Thymus (tissue), 11 donors: ENCODE results near the gene FBLN5. TPM values are rescaled to one million over a fixed set of nuclear protein-coding genes. Genes with fewer than 3 reads are reported as not detected.

Source experiments
- DNase-seq, 9 donors: peaks; one replicate each; pipeline ENCODE4 v3.0.0-alpha.2; 2013; ENCODE audit warnings: low spot score in 9 of 9, low read depth in 6 of 9, missing footprints in 1 of 9
- H3K27ac ChIP-seq, 2 donors: one replicate each; pipeline ENCODE4 v1.5.1; 2013; ENCODE audit warnings: control low read depth in 1 of 2, low read depth in 1 of 2, low read length in 1 of 2, mild to moderate bottlenecking in 1 of 2, moderate library complexity in 1 of 2
- H3K27me3 ChIP-seq, 2 donors: one replicate each; pipeline ENCODE4 v1.5.1; 2013; ENCODE audit warnings: low read length in 1 of 2; ENCODE audit not compliant: control insufficient read depth in 2 of 2, insufficient read depth in 1 of 2
- H3K36me3 ChIP-seq, 2 donors: one replicate each; pipeline ENCODE4 v1.5.1; 2013; ENCODE audit warnings: low read length in 1 of 2, mild to moderate bottlenecking in 1 of 2, moderate library complexity in 1 of 2; ENCODE audit not compliant: control insufficient read depth in 2 of 2, insufficient read depth in 2 of 2
- H3K4me1 ChIP-seq, 2 donors: one replicate each; pipeline ENCODE4 v1.5.1; 2013; ENCODE audit warnings: low read length in 2 of 2; ENCODE audit not compliant: control insufficient read depth in 2 of 2, insufficient read depth in 2 of 2
- H3K4me3 ChIP-seq, 2 donors: one replicate each; pipeline ENCODE4 v1.5.1; 2013; ENCODE audit warnings: low read length in 2 of 2, control low read depth in 1 of 2, mild to moderate bottlenecking in 1 of 2
- H3K9me3 ChIP-seq, 2 donors: one replicate each; pipeline ENCODE4 v1.5.1; 2013; ENCODE audit warnings: low read length in 1 of 2, mild to moderate bottlenecking in 1 of 2; ENCODE audit not compliant: control insufficient read depth in 2 of 2, insufficient read depth in 1 of 2
- WGBS: extraction: QIAGEN DNeasy Blood & Tissue Kit; methylation state at CpG from one replicate; pipeline ENCODE4 v1.1.7; 2013; 5-methylcytosine and 5-hydroxymethylcytosine counted together
- polyA plus RNA-seq: library from polyadenylated mRNA; stranded (reverse); fragments of 200-250 nt; gene quantifications from one replicate; pipeline ENCODE4 v1.2.3, GENCODE V29; 2013
- total RNA-seq: library from RNA; stranded (reverse); fragments of 120-200 nt; gene quantifications from one replicate; pipeline ENCODE4 v1.2.4, GENCODE V29; 2013
- donor health status: healthy.

Gene FBLN5
- total and polyA plus RNA-seq, 2 donors, result 32.2 to 61.3 TPM

- WGBS, result 98% methylated on average over 4 of the region's 4 CpGs
- peaks cover 12 to 21% of the 10 kb centered on the region in 2 donors for H3K4me1 ChIP-seq
- DNase-seq, result no peak
- no peaks in the 10 kb centered on the region for H3K9me3 ChIP-seq
- H3K36me3 ChIP-seq, result no peaks in the 10 kb centered on the region
- no peak overlapping the region for H3K27ac ChIP-seq
- no peak overlapping the region for H3K4me3 ChIP-seq
- H3K27me3 ChIP-seq, result no peaks in the 10 kb centered on the region
Measured at GRCh38 chr14:91885113-91885712, 62.3 kb downstream of the FBLN5 start.

GRCh38 chr14:91884664-91885063 lies 62.8 kb downstream of the FBLN5 start:
- WGBS, result 96% methylated on average over 6 of the region's 6 CpGs
- Histone ChIP-seq H3K4me3 (no peak overlapping the region), H3K9me3 (no peaks in the 10 kb centered on the region), H3K27ac (no peak overlapping the region), H3K36me3 (no peaks in the 10 kb centered on the region), H3K4me1 (peaks cover 9 to 19% of the 10 kb centered on the region in 2 donors), H3K27me3 (no peaks in the 10 kb centered on the region)
- no peak for DNase-seq

- no peak for DNase-seq
- Histone ChIP-seq H3K36me3 (no peaks in the 10 kb centered on the region), H3K27me3 (no peaks in the 10 kb centered on the region), H3K4me1 (peaks cover 4 to 21% of the 10 kb centered on the region in 2 donors), H3K9me3 (peaks cover 0 to 2% of the 10 kb centered on the region in 2 donors), H3K27ac (no peak overlapping the region), H3K4me3 (no peak overlapping the region)
- WGBS, result 95% methylated on average over 9 of the region's 9 CpGs
Measured at GRCh38 chr14:91883753-91884152, 63.7 kb downstream of the FBLN5 start.

GRCh38 chr14:91882776-91883175 lies 64.7 kb downstream of the FBLN5 start:
- H3K4me3 ChIP-seq, result no peak overlapping the region
- H3K9me3 ChIP-seq, result peaks cover 0 to 2% of the 10 kb centered on the region in 2 donors
- no peaks in the 10 kb centered on the region for H3K27me3 ChIP-seq
- H3K4me1 ChIP-seq, result peaks cover 9 to 28% of the 10 kb centered on the region in 2 donors
- H3K36me3 ChIP-seq, result no peaks in the 10 kb centered on the region
- no peak for DNase-seq
- H3K27ac ChIP-seq, result no peak overlapping the region
- WGBS, result 93% methylated on average over 4 of the region's 4 CpGs

- Histone ChIP-seq H3K9me3 (peaks cover 0 to 2% of the 10 kb centered on the region in 2 donors), H3K36me3 (no peaks in the 10 kb centered on the region), H3K27ac (no peak overlapping the region), H3K4me3 (no peak overlapping the region), H3K27me3 (no peaks in the 10 kb centered on the region), H3K4me1 (peaks cover 14 to 32% of the 10 kb centered on the region in 2 donors)
- WGBS, result 96% methylated on average over 5 of the region's 5 CpGs
- DNase-seq, result no peak
Measured at GRCh38 chr14:91882369-91882768, 65.1 kb downstream of the FBLN5 start.

- peaks cover 45 to 64% of the 10 kb centered on the region in 2 donors for H3K4me1 ChIP-seq
- peaks cover 0 to 2% of the 10 kb centered on the region in 2 donors for H3K9me3 ChIP-seq
- no peaks in the 10 kb centered on the region for H3K36me3 ChIP-seq
- H3K4me3 ChIP-seq, result no peak overlapping the region
- no peak overlapping the region for H3K27ac ChIP-seq
- DNase-seq, result no peak
- WGBS, result 80% methylated on average over 6 of the region's 6 CpGs
- no peaks in the 10 kb centered on the region for H3K27me3 ChIP-seq
Measured at GRCh38 chr14:91879196-91879595, 68.3 kb downstream of the FBLN5 start.

- Histone ChIP-seq H3K27me3 (no peaks in the 10 kb centered on the region), H3K4me3 (no peak overlapping the region), H3K27ac (peak overlapping the region in 1 of 2 donors; percentile 99), H3K9me3 (peaks cover 0 to 2% of the 10 kb centered on the region in 2 donors), H3K36me3 (no peaks in the 10 kb centered on the region), H3K4me1 (peaks cover 51 to 73% of the 10 kb centered on the region in 2 donors)
- 97% methylated on average over 5 of the region's 5 CpGs for WGBS
- DNase-seq, result no peak
Measured at GRCh38 chr14:91878274-91878673, 69.2 kb downstream of the FBLN5 start.

GRCh38 chr14:91877376-91877915 lies 70.0 kb downstream of the FBLN5 start:
- H3K9me3 ChIP-seq, result peaks cover 0 to 2% of the 10 kb centered on the region in 2 donors
- peak in 4 of 9 donors; percentile 65 to 86 (median 68) for DNase-seq
- H3K36me3 ChIP-seq, result no peaks in the 10 kb centered on the region
- peak overlapping the region; percentile 73 to 99 for H3K27ac ChIP-seq
- 56% methylated on average over 13 of the region's 13 CpGs for WGBS
- H3K4me1 ChIP-seq, result peaks cover 51 to 81% of the 10 kb centered on the region in 2 donors
- no peaks in the 10 kb centered on the region for H3K27me3 ChIP-seq
- H3K4me3 ChIP-seq, result peak overlapping the region; percentile 37 to 50

- no peak for DNase-seq
- Histone ChIP-seq H3K36me3 (no peaks in the 10 kb centered on the region), H3K4me1 (peaks cover 57 to 90% of the 10 kb centered on the region in 2 donors), H3K9me3 (peaks cover 0 to 2% of the 10 kb centered on the region in 2 donors), H3K27me3 (no peaks in the 10 kb centered on the region), H3K27ac (peak overlapping the region; percentile 36 to 99), H3K4me3 (peak overlapping the region; percentile 37 to 50)
- WGBS, result 89% methylated on average over 6 of the region's 6 CpGs
Measured at GRCh38 chr14:91876492-91876891, 71.0 kb downstream of the FBLN5 start.
